IMR-90 (cell line): ENCODE data around the gene IGSF8. TPM values are rescaled to one million over a fixed set of nuclear protein-coding genes. Genes with fewer than 3 reads are reported as not detected.

Experiments
- ATAC-seq: fragments of 200-7000 bp; cut with Tn5 transposase; 2 replicates; pipeline ENCODE4 v1.9.1; 2020; ENCODE audit warnings: low read depth, mild to moderate bottlenecking, moderate library complexity
- BruUV-seq: library from RNA; stranded (reverse); fragments of 400-500 nt; replicated peaks from 2 replicates; lab custom pipeline; 2021; lab: Mats Ljungman, UMichigan
- CTCF ChIA-PET: fragments of 300-600 bp; formaldehyde crosslinking; extraction: SDS; loops from one replicate; lab custom pipeline; 2021; ENCODE audit warnings: antibody characterized with exemption; lab: Yijun Ruan, JAX
- POLR2A ChIA-PET: fragments of 300-600 bp; sonication (Branson Sonifier 250); formaldehyde crosslinking; loops from one replicate; lab custom pipeline; 2022; ENCODE audit warnings: antibody characterized with exemption; ENCODE audit not compliant: unreplicated experiment; lab: Charles Lee
- DNase-seq: peaks from one replicate; pipeline ENCODE4 v3.0.0; 2013
- H2AFZ ChIP-seq: replicated peaks from 2 replicates; pipeline ENCODE3; 2013; ENCODE audit warnings: low read length, mild to moderate bottlenecking; ENCODE audit not compliant: poor library complexity
- H2AK5ac ChIP-seq: 2 replicates; pipeline ENCODE4 v1.6.1; 2013; ENCODE audit warnings: low read depth, low read length, inconsistent platforms
- H2AK9ac ChIP-seq: replicated peaks from 2 replicates; pipeline ENCODE3; 2013; ENCODE audit warnings: mild to moderate bottlenecking, low read depth, low read length, moderate library complexity; ENCODE audit not compliant: poor library complexity
- H2BK120ac ChIP-seq: 2 replicates; pipeline ENCODE4 v1.6.1; 2013; ENCODE audit warnings: low read depth, low read length, inconsistent platforms
- H2BK15ac ChIP-seq: 3 replicates; pipeline ENCODE4 v1.6.1; 2013; ENCODE audit warnings: low read depth, low read length, inconsistent platforms
- H2BK20ac ChIP-seq: 2 replicates; pipeline ENCODE4 v1.6.1; 2013; ENCODE audit warnings: low read depth, mild to moderate bottlenecking, inconsistent platforms, low read length, moderate library complexity
- H2BK5ac ChIP-seq: 2 replicates; pipeline ENCODE4 v1.6.1; 2013; ENCODE audit warnings: mild to moderate bottlenecking, low read depth, low read length, inconsistent platforms; ENCODE audit not compliant: poor library complexity, severe bottlenecking
- H3K14ac ChIP-seq: replicated peaks from 2 replicates; pipeline ENCODE4 v1.6.1; 2013; ENCODE audit warnings: low read depth, low read length, inconsistent platforms
- H3K18ac ChIP-seq: 2 replicates; pipeline ENCODE4 v1.6.1; 2013; ENCODE audit warnings: low read depth, low read length, control low read depth
- H3K23ac ChIP-seq: 2 replicates; pipeline ENCODE4 v1.6.1; 2013; ENCODE audit warnings: low read depth, low read length, inconsistent platforms
- H3K27ac ChIP-seq: 2 replicates; pipeline ENCODE4 v1.5.1; 2013; ENCODE audit warnings: mild to moderate bottlenecking, control low read depth, low read length; ENCODE audit not compliant: insufficient read depth
- H3K27me3 ChIP-seq: 2 replicates; pipeline ENCODE4 v1.6.1; 2013; ENCODE audit warnings: low read length; ENCODE audit not compliant: control insufficient read depth, insufficient read depth
- H3K36me3 ChIP-seq: 2 replicates; pipeline ENCODE4 v1.6.1; 2013; ENCODE audit warnings: low read length, mixed read lengths; ENCODE audit not compliant: control insufficient read depth, insufficient read depth
- H3K4ac ChIP-seq: 2 replicates; pipeline ENCODE4 v1.6.1; 2013; ENCODE audit warnings: low read depth, low read length, inconsistent platforms
- H3K4me1 ChIP-seq: 2 replicates; pipeline ENCODE4 v1.6.1; 2013; ENCODE audit warnings: low read length, mixed read lengths; ENCODE audit not compliant: control insufficient read depth, insufficient read depth
- H3K4me2 ChIP-seq: 2 replicates; pipeline ENCODE4 v1.6.1; 2013; ENCODE audit warnings: low read depth, mild to moderate bottlenecking, control low read depth, low read length, moderate library complexity
- H3K4me3 ChIP-seq: 2 replicates; pipeline ENCODE4 v1.5.1; 2013; ENCODE audit warnings: low read depth, mild to moderate bottlenecking, control low read depth, low read length, moderate library complexity; ENCODE audit not compliant: insufficient read depth
- H3K56ac ChIP-seq: 2 replicates; pipeline ENCODE4 v1.6.1; 2013; ENCODE audit warnings: low read length, inconsistent platforms; ENCODE audit not compliant: insufficient read depth; ENCODE audit errors: extremely low read depth
- H3K79me1 ChIP-seq, 2 experiments: 2 replicates each; pipeline ENCODE4 v1.6.1; 2013; ENCODE audit warnings: low read length in 2 of 2, inconsistent platforms in 1 of 2, low read depth in 1 of 2
- H3K9ac ChIP-seq: 2 replicates; pipeline ENCODE4 v1.6.1; 2013; ENCODE audit warnings: low read depth, low read length, control low read depth
- H3K9me1 ChIP-seq: 2 replicates; pipeline ENCODE4 v1.6.1; 2013; ENCODE audit warnings: low read length, inconsistent platforms; ENCODE audit not compliant: insufficient read depth
- H3K9me3 ChIP-seq: 2 replicates; pipeline ENCODE4 v1.6.1; 2013; ENCODE audit warnings: low read length; ENCODE audit not compliant: control insufficient read depth, insufficient read depth
- H4K20me1 ChIP-seq: 2 replicates; pipeline ENCODE4 v1.6.1; 2013; ENCODE audit warnings: low read length, inconsistent platforms; ENCODE audit not compliant: insufficient read depth
- H4K5ac ChIP-seq: 2 replicates; pipeline ENCODE4 v1.6.1; 2013; ENCODE audit warnings: mild to moderate bottlenecking, low read depth, low read length, control low read depth
- H4K8ac ChIP-seq, 2 experiments: 2 replicates each; pipeline ENCODE4 v1.6.1; 2013; ENCODE audit warnings: low read depth in 2 of 2, low read length in 2 of 2, control low read depth in 1 of 2, inconsistent platforms in 1 of 2
- H4K91ac ChIP-seq: 2 replicates; pipeline ENCODE4 v1.6.1; 2013; ENCODE audit warnings: low read depth, low read length, inconsistent platforms; ENCODE audit not compliant: insufficient read depth
- BHLHE40 ChIP-seq: fragments of 150-350 bp; IDR thresholded peaks from 2 replicates; pipeline ENCODE4 v1.6.1; 2016; ENCODE audit warnings: mild to moderate bottlenecking, low read depth, low read length
- MAFK ChIP-seq: IDR thresholded peaks from 2 replicates; pipeline ENCODE4 v1.6.1; 2012; ENCODE audit warnings: low read depth, low read length, improper control_type of control experiment
- NFE2L2 ChIP-seq: fragments of 150-350 bp; IDR thresholded peaks from 2 replicates; pipeline ENCODE4 v1.6.1; 2016; ENCODE audit warnings: low read depth, mild to moderate bottlenecking, low read length
- RCOR1 ChIP-seq: IDR thresholded peaks from 2 replicates; pipeline ENCODE4 v1.6.1; 2012; ENCODE audit warnings: mild to moderate bottlenecking, low read length, improper control_type of control experiment; ENCODE audit not compliant: insufficient replicate concordance
- RFX5 ChIP-seq: IDR thresholded peaks from 2 replicates; pipeline ENCODE4 v1.8.0; 2012; ENCODE audit warnings: low read depth, mild to moderate bottlenecking, low read length, moderate library complexity
- SMC3 ChIP-seq: fragments of 150-350 bp; IDR thresholded peaks from 2 replicates; pipeline ENCODE4 v1.6.1; 2016; ENCODE audit warnings: low read depth, mild to moderate bottlenecking, antibody characterized with exemption, low read length, moderate library complexity
- WGBS, 2 experiments: methylation state at CpG; one replicate each; pipeline versions ENCODE4 v1.1.5 to v1.1.7; 2013; ENCODE audit warnings: missing lambda C conversion rate in 2 of 2; ENCODE audit not compliant: insufficient read length in 1 of 2; ENCODE audit errors: extremely low coverage in 2 of 2; 5-methylcytosine and 5-hydroxymethylcytosine counted together
- dilution Hi-C: fragments of 300-500 bp; cut with HindIII; formaldehyde crosslinking; loops from one replicate; pipeline ENCODE4 v1.14.3; 2018; ENCODE audit warnings: low sequenced_read_pairs; ENCODE audit not compliant: unreplicated experiment
- in situ Hi-C: fragments of 300-500 bp; cut with MboI; formaldehyde crosslinking; loops from 3 replicates; pipeline ENCODE4 v1.14.3; 2019; ENCODE audit warnings: low sequenced_read_pairs, inconsistent platforms, mixed read lengths
- intact Hi-C: fragments of 100-400 bp; cut with micrococcal nuclease; formaldehyde crosslinking; loops from 2 replicates; pipeline ENCODE4 v1.10.0; 2022
- polyA plus RNA-seq, 3 experiments: library from polyadenylated mRNA; depleted of rRNA; stranded (reverse); fragments of >200 nt; gene quantifications; 2 replicates each; pipeline ENCODE4 v1.2.3, GENCODE V29; 2012; ENCODE audit warnings: low replicate concordance in 1 of 3
- total RNA-seq: library from RNA; depleted of rRNA; stranded (reverse); fragments of >200 nt; gene quantifications from 2 replicates; pipeline ENCODE4 v1.2.3, GENCODE V29; 2012
- TF ChIP-seq, protein P1 (sequence below): conservative IDR thresholded peaks from 2 replicates; pipeline ENCODE4 v1.5.1; 2012; ENCODE audit warnings: mild to moderate bottlenecking, low read depth, low read length, improper control_type of control experiment

IGSF8 gene
- total and polyA plus RNA-seq, 2 of the 4 experiments (the other 2 are of a cell fraction): 8.8 to 25.2 TPM

DNA sequence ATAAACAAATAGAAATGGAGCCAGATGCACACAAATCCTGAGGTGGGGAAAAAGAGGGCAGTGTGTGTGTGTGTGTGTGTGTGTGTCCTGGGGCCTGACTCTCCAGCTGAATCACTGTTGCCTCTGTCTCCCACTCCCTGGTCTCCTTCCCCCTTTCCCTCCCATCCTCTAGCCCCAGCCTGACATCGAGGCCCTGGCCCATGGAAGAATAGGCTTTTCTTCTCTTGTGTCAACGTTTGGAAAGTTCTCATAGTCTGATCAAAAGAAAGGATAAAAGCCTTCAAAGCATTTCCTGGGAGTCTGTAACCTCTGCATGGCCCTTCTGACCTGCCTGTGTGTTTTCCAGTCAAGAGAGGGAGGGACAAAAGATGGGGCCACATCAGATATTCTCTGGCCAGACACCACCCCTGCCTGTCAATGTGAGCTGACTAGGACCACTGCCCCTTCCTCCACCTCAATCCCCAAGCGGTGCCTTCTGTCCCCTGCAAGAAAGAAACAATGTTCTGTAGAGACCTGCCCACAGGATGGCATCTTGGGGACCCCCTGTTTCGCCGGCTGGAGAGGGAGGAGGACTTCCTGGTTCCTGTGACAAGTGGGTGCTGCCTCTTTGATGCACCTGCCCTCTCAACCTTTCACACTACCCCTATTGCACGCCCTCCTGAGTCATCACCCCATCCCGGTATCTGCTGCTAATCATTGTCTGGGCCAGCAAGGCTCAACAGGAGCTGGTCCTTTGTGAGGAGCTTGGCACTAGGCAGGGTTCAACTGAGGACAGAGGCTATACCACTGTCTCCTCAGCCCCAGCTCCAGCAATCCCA, 44.7 kb downstream of the IGSF8 start:
- POLR2A ChIA-PET: no interaction called here
- WGBS, 2 experiments: no CpG with 5 or more reads among the region's 7 CpGs
- H3K27me3 ChIP-seq: peaks cover 63% of the 10 kb centered on the region

More for the DNA sequence above, 44.7 kb downstream of the IGSF8 start:
- in situ Hi-C loops: no loop called here
- dilution Hi-C loops: no loop called here
- H4K91ac ChIP-seq: no peak overlapping the region
- BruUV-seq: no TSS peak
- intact Hi-C loops: no loop called here
- no peak overlapping the region for H3K9ac ChIP-seq
- H2AFZ ChIP-seq: no peak overlapping the region
- no peak overlapping the region for H2BK15ac ChIP-seq
- H3K9me3 ChIP-seq: no peaks in the 10 kb centered on the region
- H3K56ac ChIP-seq: no peak overlapping the region
- H3K27ac ChIP-seq: no peak overlapping the region
- H2AK5ac ChIP-seq: no peak overlapping the region
- H2BK120ac ChIP-seq: no peak overlapping the region
- H3K14ac ChIP-seq: no peak overlapping the region
- no peak overlapping the region for H4K8ac ChIP-seq
- no peaks in the 10 kb centered on the region for H3K36me3 ChIP-seq
- CTCF ChIA-PET: no interaction called here
- no peak overlapping the region for H4K5ac ChIP-seq
- no peak overlapping the region for H3K4ac ChIP-seq
- TF ChIP-seq MAFK (no peak), SMC3 (no peak), RCOR1 (no peak), RFX5 (no peak), NFE2L2 (no peak), BHLHE40 (no peak)
- TF ChIP-seq, protein P1, sequence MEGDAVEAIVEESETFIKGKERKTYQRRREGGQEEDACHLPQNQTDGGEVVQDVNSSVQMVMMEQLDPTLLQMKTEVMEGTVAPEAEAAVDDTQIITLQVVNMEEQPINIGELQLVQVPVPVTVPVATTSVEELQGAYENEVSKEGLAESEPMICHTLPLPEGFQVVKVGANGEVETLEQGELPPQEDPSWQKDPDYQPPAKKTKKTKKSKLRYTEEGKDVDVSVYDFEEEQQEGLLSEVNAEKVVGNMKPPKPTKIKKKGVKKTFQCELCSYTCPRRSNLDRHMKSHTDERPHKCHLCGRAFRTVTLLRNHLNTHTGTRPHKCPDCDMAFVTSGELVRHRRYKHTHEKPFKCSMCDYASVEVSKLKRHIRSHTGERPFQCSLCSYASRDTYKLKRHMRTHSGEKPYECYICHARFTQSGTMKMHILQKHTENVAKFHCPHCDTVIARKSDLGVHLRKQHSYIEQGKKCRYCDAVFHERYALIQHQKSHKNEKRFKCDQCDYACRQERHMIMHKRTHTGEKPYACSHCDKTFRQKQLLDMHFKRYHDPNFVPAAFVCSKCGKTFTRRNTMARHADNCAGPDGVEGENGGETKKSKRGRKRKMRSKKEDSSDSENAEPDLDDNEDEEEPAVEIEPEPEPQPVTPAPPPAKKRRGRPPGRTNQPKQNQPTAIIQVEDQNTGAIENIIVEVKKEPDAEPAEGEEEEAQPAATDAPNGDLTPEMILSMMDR: no peak
- H3K79me1 ChIP-seq: no peaks in the 10 kb centered on the region
- H2BK5ac ChIP-seq: no peak overlapping the region
- H3K23ac ChIP-seq: no peak overlapping the region
- no peaks in the 10 kb centered on the region for H4K20me1 ChIP-seq
- no peaks in the 10 kb centered on the region for H3K9me1 ChIP-seq
- H3K4me2 ChIP-seq: no peak overlapping the region
- no peak overlapping the region for H2AK9ac ChIP-seq
- ATAC-seq (no peak), DNase-seq (no peak)
- H2BK20ac ChIP-seq: no peak overlapping the region
- no peak overlapping the region for H3K18ac ChIP-seq
- no peak overlapping the region for H3K4me3 ChIP-seq
- no peaks in the 10 kb centered on the region for H3K4me1 ChIP-seq
